Suprapubic skin (tissue), 4 donors: ENCODE data around the gene TRAF3.

Experiments
- EP300 ChIP-seq: sonication (generic); formaldehyde crosslinking; IDR thresholded peaks from one replicate; pipeline ENCODE4 v1.6.1; 2017; ENCODE audit warnings: antibody characterized with exemption
- POLR2A ChIP-seq, 2 donors: fragments of 450-650 bp; IDR thresholded peaks; one replicate each; pipeline ENCODE4 v1.6.1; 2017; ENCODE audit warnings: antibody characterized with exemption in 2 of 2, mild to moderate bottlenecking in 2 of 2, moderate library complexity in 2 of 2
- POLR2AphosphoS5 ChIP-seq, 3 donors: sonication (generic); formaldehyde crosslinking; IDR thresholded peaks; one replicate each; pipeline ENCODE4 v1.6.1; 2017; ENCODE audit warnings: antibody characterized with exemption in 3 of 3
- TF ChIP-seq, protein P1 (sequence below), 2 donors: fragments of 200-600 bp in 1 of 2; fragments of 450-650 bp in 1 of 2; sonication (generic) in 1 of 2; IDR thresholded peaks; one replicate each; pipeline ENCODE4 v1.5.1; 2016 to 2019; ENCODE audit warnings: antibody characterized with exemption in 2 of 2, mild to moderate bottlenecking in 1 of 2, moderate library complexity in 1 of 2

DNA sequence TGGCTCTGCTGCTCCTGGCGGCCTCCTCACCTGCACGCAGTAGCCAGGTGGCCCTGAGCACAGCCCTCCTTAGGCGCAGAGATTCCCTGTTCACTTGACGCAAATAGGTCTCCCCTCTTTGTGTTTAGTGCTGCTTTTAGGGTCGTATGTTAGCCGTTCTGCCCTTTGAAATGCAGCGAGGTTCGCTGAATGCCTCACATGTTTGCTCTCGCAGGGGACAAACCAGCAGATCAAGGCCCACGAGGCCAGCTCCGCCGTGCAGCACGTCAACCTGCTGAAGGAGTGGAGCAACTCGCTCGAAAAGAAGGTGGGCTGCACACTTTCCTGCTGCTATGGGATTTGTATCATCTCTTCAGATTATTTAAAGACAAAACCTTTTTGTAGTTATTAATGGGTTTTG is 113.9 kb downstream of the TRAF3 start:
- TF ChIP-seq, protein P1, sequence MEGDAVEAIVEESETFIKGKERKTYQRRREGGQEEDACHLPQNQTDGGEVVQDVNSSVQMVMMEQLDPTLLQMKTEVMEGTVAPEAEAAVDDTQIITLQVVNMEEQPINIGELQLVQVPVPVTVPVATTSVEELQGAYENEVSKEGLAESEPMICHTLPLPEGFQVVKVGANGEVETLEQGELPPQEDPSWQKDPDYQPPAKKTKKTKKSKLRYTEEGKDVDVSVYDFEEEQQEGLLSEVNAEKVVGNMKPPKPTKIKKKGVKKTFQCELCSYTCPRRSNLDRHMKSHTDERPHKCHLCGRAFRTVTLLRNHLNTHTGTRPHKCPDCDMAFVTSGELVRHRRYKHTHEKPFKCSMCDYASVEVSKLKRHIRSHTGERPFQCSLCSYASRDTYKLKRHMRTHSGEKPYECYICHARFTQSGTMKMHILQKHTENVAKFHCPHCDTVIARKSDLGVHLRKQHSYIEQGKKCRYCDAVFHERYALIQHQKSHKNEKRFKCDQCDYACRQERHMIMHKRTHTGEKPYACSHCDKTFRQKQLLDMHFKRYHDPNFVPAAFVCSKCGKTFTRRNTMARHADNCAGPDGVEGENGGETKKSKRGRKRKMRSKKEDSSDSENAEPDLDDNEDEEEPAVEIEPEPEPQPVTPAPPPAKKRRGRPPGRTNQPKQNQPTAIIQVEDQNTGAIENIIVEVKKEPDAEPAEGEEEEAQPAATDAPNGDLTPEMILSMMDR (IDR thresholded peaks at IDR 0.05) = no peak
- TF ChIP-seq POLR2A (IDR thresholded peaks at IDR 0.05) = no peak
- TF ChIP-seq EP300 = no peak
- TF ChIP-seq POLR2AphosphoS5 (IDR thresholded peaks at IDR 0.05) = no peak
